Measurements from ENCODE around the gene RGS7BP. TPM values are rescaled to one million over a fixed set of nuclear protein-coding genes. Genes with fewer than 3 reads are reported as not detected.

The RGS7BP gene
- total RNA-seq, 1 experiment from 2014 or later = 3.1 TPM

DNA sequence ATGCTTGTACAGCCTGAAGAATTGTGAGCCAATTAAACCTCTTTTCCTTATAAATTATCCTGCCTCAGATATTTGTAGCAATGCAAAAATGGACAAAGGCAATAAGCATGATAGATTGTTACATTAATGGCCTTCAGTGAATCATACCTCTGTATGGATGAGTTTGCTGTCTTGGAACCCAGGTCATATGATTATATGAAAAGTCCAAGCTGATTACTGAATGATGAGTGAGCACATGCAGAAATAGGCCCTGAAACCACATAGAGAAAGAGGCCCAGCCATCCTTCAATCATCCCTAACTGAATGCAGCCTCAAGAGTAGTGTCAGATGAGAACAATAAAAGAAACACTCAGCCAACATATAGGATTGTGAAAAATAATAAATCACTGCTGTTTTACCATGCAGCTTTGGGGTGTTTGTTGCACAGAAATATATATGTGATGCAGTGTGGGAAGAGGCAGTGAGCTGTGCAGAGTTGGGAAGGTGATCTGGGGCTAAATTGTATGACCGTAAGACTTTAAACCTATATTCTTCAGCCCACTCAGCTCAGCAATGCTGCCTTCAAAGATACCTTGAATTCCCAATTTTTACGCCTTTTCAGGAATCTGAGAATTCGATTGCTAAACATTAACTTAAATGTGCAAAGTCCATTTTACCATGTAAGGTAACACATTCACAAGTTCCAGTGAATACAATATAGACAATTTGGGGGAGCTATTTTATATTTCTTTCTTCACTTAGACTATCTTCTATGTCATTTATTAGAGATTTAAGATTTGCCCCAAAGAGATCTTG, 148.1 kb downstream of the RGS7BP start:
- Histone ChIP-seq H3K9me3 (ENCODE audit: low read depth, low read length, poor library complexity, severe bottlenecking) (no peaks in the 10 kb centered on the region), H3K4me1 (ENCODE audit: insufficient read depth, low read length, poor library complexity, severe bottlenecking) (peaks cover 4% of the 10 kb centered on the region), H3K36me3 (ENCODE audit: insufficient read depth, low read length, poor library complexity, severe bottlenecking) (no peaks in the 10 kb centered on the region), H3K4me3 (ENCODE audit: low read depth, low read length, poor library complexity, severe bottlenecking) (no peak overlapping the region), H3K27me3 (replicated peaks; ENCODE audit: insufficient read depth, low read depth, low read length, poor library complexity) (no peaks in the 10 kb centered on the region), H3K27ac (ENCODE audit: low read depth, low read length, poor library complexity, severe bottlenecking) (no peak overlapping the region)
- BruUV-seq (replicated peaks) = no TSS peak
- DNase-seq (ENCODE audit: low spot score) = no peak
- ChIA-PET POLR2A (ENCODE audit: low non-redundant PET) (no interaction called here), CTCF (no interaction called here)
- intact Hi-C loops (cut with micrococcal nuclease; ENCODE audit: unreplicated experiment) = no loop called here
- TF ChIP-seq EZH2 (IDR thresholded peaks at IDR 0.05; ENCODE audit: borderline replicate concordance, low read depth, low read length, poor library complexity, severe bottlenecking) = no peak
- TF ChIP-seq, protein P1, sequence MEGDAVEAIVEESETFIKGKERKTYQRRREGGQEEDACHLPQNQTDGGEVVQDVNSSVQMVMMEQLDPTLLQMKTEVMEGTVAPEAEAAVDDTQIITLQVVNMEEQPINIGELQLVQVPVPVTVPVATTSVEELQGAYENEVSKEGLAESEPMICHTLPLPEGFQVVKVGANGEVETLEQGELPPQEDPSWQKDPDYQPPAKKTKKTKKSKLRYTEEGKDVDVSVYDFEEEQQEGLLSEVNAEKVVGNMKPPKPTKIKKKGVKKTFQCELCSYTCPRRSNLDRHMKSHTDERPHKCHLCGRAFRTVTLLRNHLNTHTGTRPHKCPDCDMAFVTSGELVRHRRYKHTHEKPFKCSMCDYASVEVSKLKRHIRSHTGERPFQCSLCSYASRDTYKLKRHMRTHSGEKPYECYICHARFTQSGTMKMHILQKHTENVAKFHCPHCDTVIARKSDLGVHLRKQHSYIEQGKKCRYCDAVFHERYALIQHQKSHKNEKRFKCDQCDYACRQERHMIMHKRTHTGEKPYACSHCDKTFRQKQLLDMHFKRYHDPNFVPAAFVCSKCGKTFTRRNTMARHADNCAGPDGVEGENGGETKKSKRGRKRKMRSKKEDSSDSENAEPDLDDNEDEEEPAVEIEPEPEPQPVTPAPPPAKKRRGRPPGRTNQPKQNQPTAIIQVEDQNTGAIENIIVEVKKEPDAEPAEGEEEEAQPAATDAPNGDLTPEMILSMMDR (conservative IDR thresholded peaks at IDR 0.05; ENCODE audit: low read depth, low read length) = no peak

DNA sequence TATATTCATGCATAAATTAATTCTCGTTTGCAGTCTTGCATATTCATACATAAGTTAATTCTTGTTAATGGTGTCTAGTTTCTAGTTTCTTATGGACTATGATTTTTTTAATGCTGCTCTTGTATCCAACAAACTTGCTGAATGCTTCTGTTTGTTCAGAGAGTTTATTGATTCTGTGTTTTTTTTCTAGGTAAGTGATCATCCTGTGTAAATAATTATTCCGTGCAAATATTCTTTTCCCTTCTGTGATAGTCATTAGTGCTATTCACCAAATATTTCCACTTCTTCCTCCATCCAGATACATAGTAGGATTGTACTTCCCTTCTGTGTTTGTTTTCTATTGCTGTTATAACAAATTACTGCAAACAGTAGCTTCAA, 148.7 kb downstream of the RGS7BP start:
- no peak overlapping the region for H3K4me3 ChIP-seq (ENCODE audit: low read depth, low read length, poor library complexity, severe bottlenecking)
- no peaks in the 10 kb centered on the region for H3K27me3 ChIP-seq (replicated peaks; ENCODE audit: insufficient read depth, low read depth, low read length, poor library complexity)
- TF ChIP-seq, protein P1 (conservative IDR thresholded peaks at IDR 0.05; ENCODE audit: low read depth, low read length) = no peak
- no peak overlapping the region for H3K27ac ChIP-seq (ENCODE audit: low read depth, low read length, poor library complexity, severe bottlenecking)
- ChIA-PET POLR2A (ENCODE audit: low non-redundant PET) (no interaction called here), CTCF (no interaction called here)
- peaks cover 5% of the 10 kb centered on the region for H3K4me1 ChIP-seq (ENCODE audit: insufficient read depth, low read length, poor library complexity, severe bottlenecking)
- BruUV-seq (replicated peaks) = no TSS peak
- no peaks in the 10 kb centered on the region for H3K9me3 ChIP-seq (ENCODE audit: low read depth, low read length, poor library complexity, severe bottlenecking)
- no peak for DNase-seq (ENCODE audit: low spot score)
- H3K36me3 ChIP-seq (ENCODE audit: insufficient read depth, low read length, poor library complexity, severe bottlenecking) = no peaks in the 10 kb centered on the region
- intact Hi-C loops (cut with micrococcal nuclease; ENCODE audit: unreplicated experiment) = no loop called here

DNA sequence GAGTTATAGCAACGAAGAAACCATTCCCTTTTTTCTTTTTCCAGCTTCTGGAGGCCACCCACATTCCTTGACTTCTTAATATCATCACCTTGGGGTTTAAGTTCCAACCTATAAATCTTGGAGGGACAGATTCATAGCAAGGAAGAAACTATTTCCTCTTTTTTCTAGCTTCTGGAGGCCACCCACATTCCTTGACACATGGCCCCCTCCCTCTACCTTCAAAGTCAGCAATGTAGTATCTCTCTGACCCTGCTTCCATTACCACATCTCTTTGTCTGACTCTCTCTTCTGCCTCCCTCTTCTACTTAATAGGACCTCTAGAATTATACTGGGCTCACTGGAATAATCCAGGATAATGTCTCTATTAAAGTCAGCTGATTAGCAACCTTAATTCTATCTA, 149.8 kb downstream of the RGS7BP start:
- Histone ChIP-seq H3K4me1 (ENCODE audit: insufficient read depth, low read length, poor library complexity, severe bottlenecking) (peaks cover 8% of the 10 kb centered on the region), H3K9me3 (ENCODE audit: low read depth, low read length, poor library complexity, severe bottlenecking) (no peaks in the 10 kb centered on the region), H3K36me3 (ENCODE audit: insufficient read depth, low read length, poor library complexity, severe bottlenecking) (no peaks in the 10 kb centered on the region), H3K4me3 (ENCODE audit: low read depth, low read length, poor library complexity, severe bottlenecking) (no peak overlapping the region), H3K27me3 (replicated peaks; ENCODE audit: insufficient read depth, low read depth, low read length, poor library complexity) (no peaks in the 10 kb centered on the region), H3K27ac (ENCODE audit: low read depth, low read length, poor library complexity, severe bottlenecking) (no peak overlapping the region)
- POLR2A ChIA-PET (ENCODE audit: low non-redundant PET) = no interaction called here
- no peak for DNase-seq (ENCODE audit: low spot score)
- CTCF ChIA-PET = no interaction called here
- TF ChIP-seq, protein P1 (conservative IDR thresholded peaks at IDR 0.05; ENCODE audit: low read depth, low read length) = no peak
- TF ChIP-seq EZH2 (IDR thresholded peaks at IDR 0.05; ENCODE audit: borderline replicate concordance, low read depth, low read length, poor library complexity, severe bottlenecking) = no peak
- intact Hi-C loops (cut with micrococcal nuclease; ENCODE audit: unreplicated experiment) = no loop called here
- BruUV-seq (replicated peaks) = no TSS peak

Data from A673 (cell line).